Globus pallidus (tissue), 1 donor: ENCODE measurements around the gene NRG3.

Experiments
- DNase-seq: peaks from one replicate; pipeline ENCODE4 v3.0.0-alpha.2; 2015; ENCODE audit warnings: low spot score

NRG3 gene

GRCh38 chr10:82091413-82091812 lies 216.4 kb downstream of the NRG3 start:
- DNase-seq = no peak

GRCh38 chr10:82092111-82092510 lies 217.1 kb downstream of the NRG3 start:
- no peak for DNase-seq

DNA sequence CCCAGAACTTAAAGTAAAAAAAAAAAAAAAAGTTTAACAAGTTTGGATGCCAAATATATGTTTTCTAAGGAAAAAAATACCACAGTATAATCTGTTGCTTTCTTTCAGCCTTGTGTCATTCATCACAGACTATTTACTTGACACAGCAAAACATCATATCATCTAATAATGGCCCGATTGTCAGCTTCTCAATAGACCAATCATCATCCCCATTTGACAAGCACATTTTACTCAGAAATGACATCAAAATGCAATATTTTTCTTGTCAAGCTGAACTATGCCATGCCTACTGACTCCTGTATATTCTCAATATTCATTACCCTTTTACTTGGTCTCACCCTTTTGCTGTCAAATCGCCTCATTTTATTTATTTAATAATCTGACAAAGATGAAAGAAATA lies 249.7 kb downstream of the NRG3 start:
- no peak for DNase-seq

GRCh38 chr10:82128527-82128926 lies 253.5 kb downstream of the NRG3 start:
- DNase-seq = no peak

- no peak for DNase-seq
Observed at GRCh38 chr10:82136103-82136502, 261.1 kb downstream of the NRG3 start.

GRCh38 chr10:82144153-82144552 lies 269.2 kb downstream of the NRG3 start:
- DNase-seq = no peak

GRCh38 chr10:82148764-82149163 lies 273.8 kb downstream of the NRG3 start:
- no peak for DNase-seq

DNA sequence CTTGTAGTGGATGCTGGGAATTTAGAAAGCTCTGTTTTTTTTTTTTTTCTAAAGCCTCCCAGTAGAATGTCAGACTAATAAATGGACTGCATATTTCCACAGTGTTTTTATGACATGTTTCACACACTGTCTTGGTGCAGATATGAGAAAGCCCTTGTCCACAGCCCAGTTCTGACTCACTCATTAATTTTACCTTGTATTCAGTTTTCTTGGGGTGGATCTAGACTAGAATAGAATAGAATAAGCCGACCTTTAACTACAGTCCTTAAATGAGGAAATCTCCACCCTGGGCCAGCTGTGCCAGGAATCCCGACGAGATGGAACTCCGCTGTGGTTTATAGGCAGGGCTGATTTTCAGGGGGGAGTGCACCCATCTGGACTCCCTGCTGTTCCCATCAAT lies 274.7 kb downstream of the NRG3 start:
- no peak for DNase-seq

DNA sequence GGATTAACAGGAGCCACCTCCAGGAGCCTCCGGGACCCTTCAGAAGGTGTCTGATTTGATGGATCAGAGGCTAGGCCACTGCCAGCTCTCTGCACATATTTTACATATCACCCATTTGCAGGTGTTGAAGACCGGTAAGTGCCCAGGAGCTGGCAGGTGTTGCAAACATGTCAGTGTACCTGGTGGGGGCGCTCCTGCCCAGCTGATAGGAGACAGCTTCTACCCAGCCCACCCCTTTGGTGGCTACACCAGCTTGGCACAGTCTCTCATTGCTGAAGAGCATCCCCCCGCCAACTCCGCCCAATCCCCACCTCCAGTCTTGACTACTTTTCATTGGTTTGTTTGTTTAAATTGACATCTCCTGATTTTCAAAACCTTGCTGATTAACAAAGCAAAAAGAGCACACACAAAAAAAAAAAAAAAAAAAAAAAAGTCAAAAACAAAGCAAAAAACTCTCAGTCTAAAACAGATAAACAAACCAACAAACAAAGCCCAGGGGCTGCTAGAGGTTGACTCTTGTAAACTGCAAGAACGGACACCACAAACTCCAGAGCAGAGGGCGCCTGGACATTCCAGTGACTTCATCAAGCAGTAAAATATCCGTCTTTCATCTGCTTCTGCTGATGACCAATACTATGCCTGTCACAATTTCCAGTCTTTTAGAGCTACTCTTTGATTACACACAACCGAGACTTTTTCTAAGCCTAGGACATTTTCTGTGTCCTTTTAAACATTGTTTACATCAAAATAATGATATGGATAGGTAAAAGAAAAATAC lies 275.3 kb downstream of the NRG3 start:
- no peak for DNase-seq

GRCh38 chr10:82160307-82160706 lies 285.3 kb downstream of the NRG3 start:
- DNase-seq = no peak

- no peak for DNase-seq
Observed at GRCh38 chr10:82161264-82161663, 286.3 kb downstream of the NRG3 start.

DNA sequence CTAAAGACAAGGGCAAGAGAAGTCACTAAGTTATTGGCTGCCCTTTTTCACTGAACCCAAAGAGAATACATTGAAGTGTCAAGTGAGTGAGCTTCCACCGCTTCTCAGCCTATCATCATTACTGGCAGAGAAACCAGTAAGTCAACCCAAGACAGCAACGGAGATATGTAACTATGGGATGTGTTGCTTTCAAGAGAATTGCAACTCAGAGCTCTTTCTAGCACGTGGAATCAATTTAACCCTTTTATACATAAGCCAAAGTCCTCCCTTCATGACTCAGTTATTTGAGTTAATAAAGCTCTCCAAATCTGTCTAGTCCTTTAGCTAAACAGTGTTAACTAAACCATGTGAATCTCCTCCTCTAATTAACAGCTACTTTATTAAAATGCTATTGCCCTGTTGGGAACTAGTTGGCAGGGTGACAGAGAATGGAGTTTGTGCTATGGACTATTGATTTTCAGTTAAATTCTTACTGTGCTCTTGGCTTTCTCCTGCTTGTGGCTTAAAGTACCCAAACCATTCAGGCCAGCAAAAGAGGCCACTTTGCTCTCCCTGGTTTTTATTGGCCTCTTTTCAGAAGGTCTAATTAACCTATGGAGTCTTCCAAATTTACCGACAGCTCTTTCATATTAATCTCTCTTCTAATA lies 287.7 kb downstream of the NRG3 start:
- no peak for DNase-seq

- no peak for DNase-seq
Observed at GRCh38 chr10:82171899-82172298, 296.9 kb downstream of the NRG3 start.

- DNase-seq = no peak
Observed at GRCh38 chr10:82176587-82176986, 301.6 kb downstream of the NRG3 start.

DNA sequence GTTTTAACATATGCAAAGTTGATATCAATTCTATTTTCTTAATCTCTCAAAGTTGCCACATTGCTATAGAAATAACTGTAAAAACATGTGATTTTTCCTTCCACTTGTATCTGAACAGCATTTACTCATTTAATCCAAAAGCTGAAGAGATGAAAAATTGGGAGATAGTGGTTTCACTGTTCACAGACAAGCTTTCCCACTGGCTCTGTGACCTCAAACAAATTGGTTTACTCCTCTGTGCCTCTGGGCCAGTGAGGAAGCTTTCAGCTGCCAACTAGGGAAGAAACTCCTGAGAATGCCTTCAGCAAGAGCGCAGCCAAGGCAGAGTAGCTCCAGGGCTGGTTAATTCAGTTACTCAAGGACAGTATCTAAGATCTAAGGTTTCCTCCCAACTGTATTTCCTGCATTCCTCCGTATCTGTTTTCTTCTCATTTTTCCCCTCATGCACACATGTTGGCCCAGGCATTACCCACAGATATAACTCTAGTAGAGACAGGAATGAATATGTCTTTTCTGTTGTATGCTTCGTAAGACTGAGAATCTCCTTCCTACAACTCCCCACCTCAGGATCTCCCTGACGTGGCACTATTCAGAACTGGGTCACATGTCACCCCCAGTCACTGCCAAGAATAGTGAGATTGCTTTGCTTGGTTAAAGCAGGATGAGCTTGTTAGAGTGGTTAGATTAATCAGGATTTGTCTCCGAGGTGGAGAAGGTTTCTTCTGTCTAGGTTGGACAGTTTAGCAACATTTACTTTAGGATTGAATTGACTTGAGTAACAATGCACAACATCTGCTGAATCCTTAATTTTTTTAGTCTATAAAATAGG lies 315.7 kb downstream of the NRG3 start:
- DNase-seq = no peak

- peak; percentile 48 for DNase-seq
Observed at GRCh38 chr10:82191653-82192052, 316.7 kb downstream of the NRG3 start.

- no peak for DNase-seq
Observed at GRCh38 chr10:82192665-82193064, 317.7 kb downstream of the NRG3 start.

GRCh38 chr10:82194419-82194818 lies 319.4 kb downstream of the NRG3 start:
- no peak for DNase-seq

DNA sequence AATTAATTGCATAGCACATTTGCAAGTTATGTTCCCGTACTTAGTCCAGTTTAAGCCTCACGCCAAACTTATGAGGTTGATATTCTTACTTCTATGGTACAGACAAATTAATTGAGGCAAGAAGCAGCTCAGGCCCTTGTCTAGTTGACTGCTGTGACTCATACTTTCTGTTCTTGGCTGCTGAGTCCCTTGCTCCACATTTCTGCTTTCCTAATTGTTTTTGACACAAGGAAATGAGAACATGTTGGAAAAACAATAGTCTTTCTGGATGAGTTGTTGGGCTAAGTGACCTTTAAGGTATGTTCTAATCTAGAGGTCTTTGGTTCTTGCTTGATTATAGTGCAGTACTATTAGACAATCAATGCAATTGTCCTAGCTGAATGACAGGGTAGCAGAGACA lies 331.8 kb downstream of the NRG3 start:
- DNase-seq = no peak

DNA sequence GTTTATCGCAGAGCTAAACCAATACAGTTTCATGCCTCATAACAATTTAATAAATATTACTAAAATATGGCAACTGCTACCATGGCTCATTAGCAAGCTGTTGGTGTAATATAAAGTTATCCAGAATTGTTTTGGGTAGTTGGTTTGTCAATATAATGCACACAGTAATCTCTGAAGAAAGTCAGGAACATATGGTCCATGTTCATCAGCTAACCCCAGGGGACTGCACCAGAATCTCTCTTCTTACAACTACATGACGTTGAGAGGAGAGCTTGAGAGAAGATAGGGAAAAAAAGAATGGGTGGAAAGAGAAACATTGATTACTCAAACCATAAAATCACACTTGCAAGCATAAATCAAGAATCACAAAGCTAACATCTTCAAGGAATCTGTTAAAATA lies 333.7 kb downstream of the NRG3 start:
- DNase-seq = no peak

DNA sequence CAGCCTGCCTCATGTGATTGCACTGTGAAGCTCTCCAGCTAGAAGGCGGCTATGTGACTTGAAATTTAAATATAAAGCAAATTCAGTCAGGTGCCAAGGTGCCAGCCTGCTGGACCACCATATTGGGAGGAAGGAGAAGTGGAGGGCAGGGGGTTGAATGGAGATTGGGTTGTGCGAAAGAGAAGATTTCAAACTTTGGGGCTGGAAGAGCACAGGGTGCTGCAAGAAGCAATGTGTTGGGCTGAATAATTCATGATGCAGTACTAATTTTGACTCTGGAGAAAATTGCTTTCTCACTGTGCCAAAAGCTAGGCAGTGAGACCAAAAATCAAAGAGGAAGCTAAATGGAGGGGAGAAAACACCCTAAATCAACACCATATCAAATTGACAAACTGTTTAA lies 335.3 kb downstream of the NRG3 start:
- DNase-seq = peak; percentile 48

GRCh38 chr10:82211346-82211745 lies 336.4 kb downstream of the NRG3 start:
- no peak for DNase-seq

GRCh38 chr10:82212753-82213152 lies 337.8 kb downstream of the NRG3 start:
- no peak for DNase-seq
